ENCODE data around the gene REM2.

- TF ChIP-seq CTCF (IDR thresholded peaks at IDR 0.05; ENCODE audit: low read depth, low read length, missing input control) (no peak), REST (IDR thresholded peaks at IDR 0.05) (no peak), RXRA (IDR thresholded peaks at IDR 0.05) (no peak), MAX (IDR thresholded peaks at IDR 0.05) (no peak), ZBTB33 (IDR thresholded peaks at IDR 0.05) (no peak), SP1 (IDR thresholded peaks at IDR 0.05) (no peak), TAF1 (conservative IDR thresholded peaks at IDR 0.05) (no peak), YY1 (IDR thresholded peaks at IDR 0.05) (no peak), RAD21 (IDR thresholded peaks at IDR 0.05) (no peak)
These were observed 22.6 kb downstream of the REM2 start for GRCh38 chr14:22905627-22906026.

Data from liver (tissue), 3 donors.